ENCODE data around the gene MGAT5. TPM values are rescaled to one million over a fixed set of nuclear protein-coding genes. Genes with fewer than 3 reads are reported as not detected.

MGAT5 gene
- total and polyA plus RNA-seq, 7 donors = 1.1 to 7.0 (median 2.1) TPM

- no peak for TF ChIP-seq CTCF (IDR thresholded peaks at IDR 0.05)
- intact Hi-C loops (cut with DNase I) = no loop called here
- Histone ChIP-seq H3K4me1 (no peaks in the 10 kb centered on the region), H3K36me3 (ENCODE audit: insufficient read depth in 1 of 2, low read depth in 1 of 2) (no peaks in the 10 kb centered on the region), H3K4me3 (no peak overlapping the region), H3K27me3 (ENCODE audit: insufficient read depth in 3 of 3, low read length in 2 of 3) (peaks cover 0 to 22% (median 0%) of the 10 kb centered on the region in 3 donors), H3K9me3 (no peaks in the 10 kb centered on the region), H3K27ac (no peak overlapping the region)
- no peak for DNase-seq
- 26 to 50% (median 50%) methylated on average over 1 of the region's 1 CpG for WGBS, 3 donors
- ATAC-seq = no peak
Observed at GRCh38 chr2:134278553-134278952, 24.7 kb downstream of the MGAT5 start.

DNA sequence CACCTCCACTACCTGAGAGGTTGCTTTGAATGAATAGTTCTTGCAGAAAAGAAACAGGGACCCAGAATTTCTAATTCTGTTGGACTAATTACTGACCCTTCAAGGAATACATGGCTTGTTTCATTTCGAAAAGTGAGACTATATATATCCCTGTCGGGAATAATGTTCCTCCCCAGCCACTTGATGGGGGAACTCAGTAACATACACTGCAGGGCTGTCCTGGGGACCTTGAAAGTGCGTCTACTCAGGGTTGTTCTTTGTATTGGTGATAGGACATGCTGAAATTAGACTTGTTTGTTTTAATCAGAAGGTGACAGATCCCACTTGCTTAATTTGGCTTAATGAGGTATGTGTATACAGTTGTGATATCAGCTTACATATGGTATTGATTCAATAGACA lies 25.5 kb downstream of the MGAT5 start:
- H3K4me1 ChIP-seq = no peaks in the 10 kb centered on the region
- ATAC-seq (no peak), DNase-seq (no peak)
- WGBS, 3 donors = 84 to 88% (median 87%) methylated on average over 3 of the region's 3 CpGs
- peaks cover 0 to 22% (median 0%) of the 10 kb centered on the region in 3 donors for H3K27me3 ChIP-seq (ENCODE audit: insufficient read depth in 3 of 3, low read length in 2 of 3)
- H3K4me3 ChIP-seq = no peak overlapping the region
- no peaks in the 10 kb centered on the region for H3K36me3 ChIP-seq (ENCODE audit: insufficient read depth in 1 of 2, low read depth in 1 of 2)
- intact Hi-C loops (cut with DNase I) = no loop called here
- no peaks in the 10 kb centered on the region for H3K9me3 ChIP-seq
- TF ChIP-seq CTCF (IDR thresholded peaks at IDR 0.05) = no peak
- no peak overlapping the region for H3K27ac ChIP-seq

- intact Hi-C loops (cut with DNase I) = no loop called here
- no peak overlapping the region for H3K27ac ChIP-seq
- WGBS, 3 donors = 58 to 63% (median 61%) methylated on average over 5 of the region's 5 CpGs
- H3K4me3 ChIP-seq = no peak overlapping the region
- H3K36me3 ChIP-seq (ENCODE audit: insufficient read depth in 1 of 2, low read depth in 1 of 2) = no peaks in the 10 kb centered on the region
- DNase-seq (no peak), ATAC-seq (no peak)
- no peaks in the 10 kb centered on the region for H3K9me3 ChIP-seq
- no peaks in the 10 kb centered on the region for H3K4me1 ChIP-seq
- TF ChIP-seq CTCF (IDR thresholded peaks at IDR 0.05) = no peak
- H3K27me3 ChIP-seq (ENCODE audit: insufficient read depth in 3 of 3, low read length in 2 of 3) = peaks cover 0 to 22% (median 0%) of the 10 kb centered on the region in 3 donors
Observed at GRCh38 chr2:134280231-134280630, 26.4 kb downstream of the MGAT5 start.

GRCh38 chr2:134280726-134281125 lies 26.9 kb downstream of the MGAT5 start:
- Histone ChIP-seq H3K4me3 (no peak overlapping the region), H3K27me3 (ENCODE audit: insufficient read depth in 3 of 3, low read length in 2 of 3) (peaks cover 0 to 22% (median 0%) of the 10 kb centered on the region in 3 donors), H3K9me3 (no peaks in the 10 kb centered on the region), H3K36me3 (ENCODE audit: insufficient read depth in 1 of 2, low read depth in 1 of 2) (no peaks in the 10 kb centered on the region), H3K4me1 (no peaks in the 10 kb centered on the region), H3K27ac (no peak overlapping the region)
- ATAC-seq = no peak
- TF ChIP-seq CTCF (IDR thresholded peaks at IDR 0.05) = no peak
- WGBS, 3 donors = 53 to 64% (median 56%) methylated on average over 4 of the region's 4 CpGs
- DNase-seq = no peak
- intact Hi-C loops (cut with DNase I) = no loop called here

DNA sequence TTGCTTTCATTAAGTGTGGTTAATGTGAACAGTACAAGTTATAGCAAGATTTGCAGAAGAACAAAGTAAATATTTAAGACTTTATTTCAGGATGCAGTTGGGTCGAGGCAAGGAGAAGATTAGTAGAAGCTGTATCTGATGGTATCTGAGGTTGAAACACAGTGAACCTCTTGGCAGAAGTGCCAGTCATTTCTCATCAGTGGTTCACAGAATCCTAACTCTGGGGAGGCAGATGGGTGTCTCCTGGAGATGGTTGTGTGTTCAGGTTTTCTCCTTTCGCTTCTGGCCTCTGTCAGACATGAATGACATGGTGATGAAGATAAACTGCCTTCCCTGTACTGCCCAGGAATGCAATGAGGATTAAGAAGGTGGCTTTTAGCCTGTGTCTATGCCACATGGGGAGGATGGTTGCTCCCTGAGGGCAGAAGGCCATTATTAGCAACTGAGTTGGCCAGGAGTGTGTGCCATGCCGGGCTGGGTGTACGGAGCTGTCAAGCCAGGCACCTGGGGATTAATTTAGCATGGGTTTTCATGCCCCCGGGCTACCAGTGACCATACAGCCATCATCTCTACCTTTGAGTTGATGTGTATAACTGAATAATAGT lies 28.0 kb downstream of the MGAT5 start:
- H3K27me3 ChIP-seq (ENCODE audit: insufficient read depth in 3 of 3, low read length in 2 of 3) = peaks cover 0 to 17% (median 0%) of the 10 kb centered on the region in 3 donors
- H3K4me3 ChIP-seq = no peak overlapping the region
- no peak for DNase-seq
- intact Hi-C loops (cut with DNase I) = no loop called here
- WGBS, 3 donors = 42 to 55% (median 46%) methylated on average over 5 of the region's 5 CpGs
- H3K4me1 ChIP-seq = no peaks in the 10 kb centered on the region
- H3K9me3 ChIP-seq = no peaks in the 10 kb centered on the region
- H3K27ac ChIP-seq = no peak overlapping the region
- no peak for TF ChIP-seq CTCF (IDR thresholded peaks at IDR 0.05)
- H3K36me3 ChIP-seq (ENCODE audit: insufficient read depth in 1 of 2, low read depth in 1 of 2) = no peaks in the 10 kb centered on the region
- peak in 3 of 4 donors; percentile 37 to 87 (median 80) for ATAC-seq

Measured in psoas muscle (tissue), 8 donors.